ENCODE data around the gene TBCE.

DNA sequence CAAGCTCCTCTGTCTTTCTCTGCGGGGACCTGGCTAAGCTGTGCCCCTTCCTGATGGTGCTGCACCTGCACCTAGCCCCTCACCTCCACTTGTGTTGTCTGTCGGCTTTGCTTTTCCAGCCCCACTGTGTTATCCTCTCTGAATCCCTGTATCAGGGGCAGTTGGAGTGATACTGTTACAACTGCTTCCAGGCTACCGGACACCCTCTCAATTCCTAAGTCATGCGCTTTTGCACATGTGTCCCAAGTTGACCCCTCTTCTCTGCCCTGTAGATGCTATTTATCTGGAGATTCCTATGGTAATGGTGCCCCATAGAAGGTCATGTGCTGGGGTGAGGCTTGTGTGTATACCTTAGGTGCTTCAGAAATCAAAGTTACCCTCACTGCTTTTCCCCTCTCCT, 58.9 kb downstream of the TBCE start:
- no peak for TF ChIP-seq SP1 (IDR thresholded peaks at IDR 0.05; ENCODE audit: low read depth)
- TF ChIP-seq, protein P1, sequence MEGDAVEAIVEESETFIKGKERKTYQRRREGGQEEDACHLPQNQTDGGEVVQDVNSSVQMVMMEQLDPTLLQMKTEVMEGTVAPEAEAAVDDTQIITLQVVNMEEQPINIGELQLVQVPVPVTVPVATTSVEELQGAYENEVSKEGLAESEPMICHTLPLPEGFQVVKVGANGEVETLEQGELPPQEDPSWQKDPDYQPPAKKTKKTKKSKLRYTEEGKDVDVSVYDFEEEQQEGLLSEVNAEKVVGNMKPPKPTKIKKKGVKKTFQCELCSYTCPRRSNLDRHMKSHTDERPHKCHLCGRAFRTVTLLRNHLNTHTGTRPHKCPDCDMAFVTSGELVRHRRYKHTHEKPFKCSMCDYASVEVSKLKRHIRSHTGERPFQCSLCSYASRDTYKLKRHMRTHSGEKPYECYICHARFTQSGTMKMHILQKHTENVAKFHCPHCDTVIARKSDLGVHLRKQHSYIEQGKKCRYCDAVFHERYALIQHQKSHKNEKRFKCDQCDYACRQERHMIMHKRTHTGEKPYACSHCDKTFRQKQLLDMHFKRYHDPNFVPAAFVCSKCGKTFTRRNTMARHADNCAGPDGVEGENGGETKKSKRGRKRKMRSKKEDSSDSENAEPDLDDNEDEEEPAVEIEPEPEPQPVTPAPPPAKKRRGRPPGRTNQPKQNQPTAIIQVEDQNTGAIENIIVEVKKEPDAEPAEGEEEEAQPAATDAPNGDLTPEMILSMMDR (IDR thresholded peaks at IDR 0.05 in 2 of 3, conservative IDR thresholded peaks at IDR 0.05 in 1 of 3; ENCODE audit: borderline replicate concordance in 1 of 3, insufficient read depth in 1 of 3, low read depth in 2 of 3, low read length in 2 of 3), result no peak

All from HCT116 (cell line).